ENCODE results near the gene SCD5. TPM values are rescaled to one million over a fixed set of nuclear protein-coding genes. Genes with fewer than 3 reads are reported as not detected.

SCD5 gene
- total and polyA plus RNA-seq, 9 of the 15 experiments (the other 6 are each of a cell fraction or from before 2014, with no cell fraction given): 0.01 to 0.20 (median 0.03) TPM; not detected in 5

GRCh38 chr4:82713856-82714255, 84.7 kb downstream of the SCD5 start:
- Histone ChIP-seq H3K27me3 (ENCODE audit: control insufficient read depth in 2 of 2, insufficient read depth in 2 of 2, low read length in 2 of 2) (peaks cover 5 to 14% of the 10 kb centered on the region in 2 experiments; a peak in 4 of 5 replicates), H3K27ac (ENCODE audit: extremely low read depth, low read depth, low read length) (no peak overlapping the region), H3K79me2 (ENCODE audit: control insufficient read depth, insufficient read depth, low read length) (no peaks in the 10 kb centered on the region), H2AFZ (ENCODE audit: low read depth, low read length) (no peak overlapping the region), H3K4me2 (ENCODE audit: insufficient read depth, low read length) (no peak overlapping the region), H3K9me3 (replicated peaks; ENCODE audit: control insufficient read depth, insufficient read depth, low read depth, low read length) (no peaks in the 10 kb centered on the region), H3K4me3 (no peak overlapping the region), H3K4me1 (replicated peaks in 1 of 2; ENCODE audit: control insufficient read depth in 2 of 2, insufficient read depth in 2 of 2, low read length in 2 of 2) (no peaks in the 10 kb centered on the region), H4K20me1 (replicated peaks; ENCODE audit: control insufficient read depth, insufficient read depth, low read length) (no peaks in the 10 kb centered on the region), H3K36me3 (ENCODE audit: control insufficient read depth, insufficient read depth, low read length) (no peaks in the 10 kb centered on the region), H3K9ac (ENCODE audit: insufficient read depth in 1 of 2, low read depth in 2 of 2, low read length in 2 of 2) (no peak overlapping the region), H3K9me1 (ENCODE audit: control insufficient read depth, insufficient read depth, low read length) (no peaks in the 10 kb centered on the region)
- DNase-seq (ENCODE audit: extremely low read depth in 1 of 4, low spot score in 3 of 4) (no peak), ATAC-seq (no peak), FAIRE-seq (no peak)
- WGBS (ENCODE audit: insufficient coverage, low coverage, missing lambda C conversion rate): 2% methylated on average over 3 of the region's 3 CpGs
- intact Hi-C loops (cut with micrococcal nuclease): no loop called here
- TF ChIP-seq GATAD2A (IDR thresholded peaks at IDR 0.05): no peak
- TF ChIP-seq, protein P1, sequence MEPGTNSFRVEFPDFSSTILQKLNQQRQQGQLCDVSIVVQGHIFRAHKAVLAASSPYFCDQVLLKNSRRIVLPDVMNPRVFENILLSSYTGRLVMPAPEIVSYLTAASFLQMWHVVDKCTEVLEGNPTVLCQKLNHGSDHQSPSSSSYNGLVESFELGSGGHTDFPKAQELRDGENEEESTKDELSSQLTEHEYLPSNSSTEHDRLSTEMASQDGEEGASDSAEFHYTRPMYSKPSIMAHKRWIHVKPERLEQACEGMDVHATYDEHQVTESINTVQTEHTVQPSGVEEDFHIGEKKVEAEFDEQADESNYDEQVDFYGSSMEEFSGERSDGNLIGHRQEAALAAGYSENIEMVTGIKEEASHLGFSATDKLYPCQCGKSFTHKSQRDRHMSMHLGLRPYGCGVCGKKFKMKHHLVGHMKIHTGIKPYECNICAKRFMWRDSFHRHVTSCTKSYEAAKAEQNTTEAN (CRISPR knock-in tag; IDR thresholded peaks at IDR 0.05): no peak
- TF ChIP-seq ZKSCAN8 (CRISPR knock-in tag; IDR thresholded peaks at IDR 0.05): no peak
- no peak for TF ChIP-seq POLR2H (tag; IDR thresholded peaks at IDR 0.05; ENCODE audit: low read depth)
- no peak for TF ChIP-seq STAT5B (CRISPR knock-in tag; IDR thresholded peaks at IDR 0.05)
- TF ChIP-seq TRIM24 (IDR thresholded peaks at IDR 0.05): no peak
- TF ChIP-seq TSC22D4 (tag; IDR thresholded peaks at IDR 0.05): no peak
- no peak for TF ChIP-seq ELF1 (tag; IDR thresholded peaks at IDR 0.05)
- TF ChIP-seq ZFPM2 (CRISPR knock-in tag; IDR thresholded peaks at IDR 0.05): no peak
- TF ChIP-seq NFIC (IDR thresholded peaks at IDR 0.05): no peak
- no peak for TF ChIP-seq CHD2 (IDR thresholded peaks at IDR 0.05; ENCODE audit: low read depth, low read length)
- TF ChIP-seq, protein P2, sequence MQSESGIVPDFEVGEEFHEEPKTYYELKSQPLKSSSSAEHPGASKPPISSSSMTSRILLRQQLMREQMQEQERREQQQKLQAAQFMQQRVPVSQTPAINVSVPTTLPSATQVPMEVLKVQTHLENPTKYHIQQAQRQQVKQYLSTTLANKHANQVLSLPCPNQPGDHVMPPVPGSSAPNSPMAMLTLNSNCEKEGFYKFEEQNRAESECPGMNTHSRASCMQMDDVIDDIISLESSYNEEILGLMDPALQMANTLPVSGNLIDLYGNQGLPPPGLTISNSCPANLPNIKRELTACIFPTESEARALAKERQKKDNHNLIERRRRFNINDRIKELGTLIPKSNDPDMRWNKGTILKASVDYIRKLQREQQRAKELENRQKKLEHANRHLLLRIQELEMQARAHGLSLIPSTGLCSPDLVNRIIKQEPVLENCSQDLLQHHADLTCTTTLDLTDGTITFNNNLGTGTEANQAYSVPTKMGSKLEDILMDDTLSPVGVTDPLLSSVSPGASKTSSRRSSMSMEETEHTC (IDR thresholded peaks at IDR 0.05): no peak
- no peak for TF ChIP-seq ZNF143 (CRISPR knock-in tag; IDR thresholded peaks at IDR 0.05)
- TF ChIP-seq ZNF764 (CRISPR knock-in tag; IDR thresholded peaks at IDR 0.05; ENCODE audit: low read depth): no peak
- no peak for TF ChIP-seq NR3C1 (CRISPR knock-in tag; IDR thresholded peaks at IDR 0.05)
- BruUV-seq (replicated peaks): no TSS peak
- in situ Hi-C loops (cut with MboI): no loop called here
- ChIA-PET CTCF (ENCODE audit: low intra/inter-chr PET ratio) (no interaction called here), POLR2A (no interaction called here)
